ENCODE measurements around the gene AATF. TPM values are rescaled to one million over a fixed set of nuclear protein-coding genes. Genes with fewer than 3 reads are reported as not detected.

Gene AATF
- total RNA-seq, 2 experiments from 2014 or later: 110 to 112 TPM

DNA sequence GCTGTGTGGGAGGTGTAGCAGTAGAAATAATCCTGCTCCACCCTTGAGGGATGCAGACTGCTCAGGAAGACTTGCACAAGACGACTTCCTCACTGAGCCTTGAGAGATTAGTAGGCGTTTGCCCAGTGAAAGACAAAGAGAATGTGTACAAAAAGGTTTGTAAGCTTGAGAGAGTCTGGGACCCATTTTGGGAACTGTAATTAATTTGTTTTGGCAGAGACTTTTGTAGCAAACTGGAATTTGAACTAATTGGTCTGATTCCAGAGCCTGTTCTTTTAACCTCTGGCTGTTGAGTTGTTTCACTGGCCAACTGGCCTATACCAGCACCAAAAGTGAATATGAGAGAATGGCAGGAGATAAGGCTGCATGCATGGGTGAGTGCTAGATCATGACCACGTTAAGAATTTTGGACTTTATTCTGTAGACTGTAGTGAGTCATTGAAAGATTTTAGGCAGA is 75.5 kb downstream of the AATF start:
- CTCF ChIA-PET: no interaction called here
- POLR2A ChIA-PET: no interaction called here

DNA sequence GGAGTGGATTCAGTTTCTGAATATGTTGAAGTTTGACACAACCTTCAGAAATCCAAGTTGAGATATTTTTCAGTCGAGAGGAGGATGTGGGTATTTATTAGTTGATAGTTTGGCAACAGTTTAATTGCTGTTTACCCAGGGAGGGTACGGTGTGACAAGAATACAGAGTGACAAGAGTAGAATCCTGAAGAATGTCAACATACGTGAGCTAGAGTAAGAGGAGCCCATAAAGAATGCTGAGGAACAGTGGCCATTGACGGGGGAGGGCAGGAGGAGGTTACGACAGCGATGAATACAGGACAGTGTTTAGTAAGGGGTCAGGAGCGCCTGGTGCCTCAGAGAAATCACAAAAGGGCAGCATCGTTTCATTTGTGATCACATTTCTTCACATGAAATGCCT is 76.5 kb downstream of the AATF start:
- POLR2A ChIA-PET: no interaction called here

DNA sequence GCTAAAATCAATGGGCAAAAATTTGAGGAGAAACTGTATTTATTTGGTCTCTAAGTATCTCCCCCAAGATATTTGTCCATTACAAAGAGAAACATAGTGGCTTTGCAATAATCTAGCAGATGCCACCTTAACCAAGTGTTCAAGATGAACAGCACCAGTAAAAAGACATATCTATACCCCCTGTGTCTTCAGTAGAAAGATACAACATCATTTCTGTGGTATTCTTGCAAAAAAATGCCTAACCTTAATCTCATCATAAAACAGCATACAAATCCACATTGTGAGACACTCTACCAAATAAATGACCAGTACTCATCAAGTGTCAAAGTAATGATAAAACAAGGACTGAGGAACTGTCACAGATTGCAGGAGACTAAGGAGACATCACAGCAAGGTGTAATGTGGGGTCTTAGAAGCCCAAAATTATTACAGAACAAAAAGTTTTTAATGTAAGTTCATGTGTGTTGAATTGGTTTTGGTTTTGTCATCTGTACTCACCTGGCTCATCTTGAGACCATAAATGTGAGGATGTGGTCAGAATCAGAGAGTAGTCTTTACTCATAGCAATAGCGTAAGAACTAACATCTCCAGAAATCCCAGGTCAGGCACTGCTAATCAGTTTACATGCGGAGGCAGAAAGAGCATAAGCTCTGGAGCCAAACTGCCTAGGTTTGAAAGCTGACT is 77.2 kb downstream of the AATF start:
- POLR2A ChIA-PET: no interaction called here

More for the DNA sequence above, 76.5 kb downstream of the AATF start:
- CTCF ChIA-PET: interaction anchor here (0.8 kb wide), 1 partner anchor 22 kb away, joined by 3 read pairs; no protein-coding TSS in a partner anchor

GRCh38 chr17:37026531-37026869 is 77.7 kb downstream of the AATF start:
- ChIA-PET POLR2A (interaction anchor here (0.5 kb wide), 1 partner anchor 16 kb away, joined by 5 read pairs; no protein-coding TSS in a partner anchor), CTCF (no interaction called here)

More for the DNA sequence above, 77.2 kb downstream of the AATF start:
- CTCF ChIA-PET: interaction anchor here (0.8 kb wide), 1 partner anchor 21 kb away, joined by 3 read pairs; no protein-coding TSS in a partner anchor

DNA sequence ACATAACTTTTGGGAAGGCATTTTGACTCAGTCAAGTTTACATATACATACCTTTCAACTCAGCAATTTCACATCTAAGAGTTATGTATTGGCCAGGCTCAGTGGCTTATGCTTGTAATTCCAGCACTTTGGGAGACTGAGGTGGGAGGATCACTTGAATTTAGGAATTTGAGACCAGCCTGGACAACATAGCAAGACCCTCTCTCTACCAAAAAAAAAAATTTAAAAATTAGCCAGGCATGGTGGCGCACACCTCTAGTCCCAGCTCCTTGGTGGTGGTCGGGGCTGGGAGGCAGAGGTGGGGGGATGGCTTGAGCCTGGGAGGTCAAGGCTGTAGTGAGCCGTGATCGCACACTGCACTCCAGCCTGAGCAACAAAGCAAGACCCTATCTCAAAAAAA is 79.3 kb downstream of the AATF start:
- ChIA-PET POLR2A (no interaction called here), CTCF (no interaction called here)

DNA sequence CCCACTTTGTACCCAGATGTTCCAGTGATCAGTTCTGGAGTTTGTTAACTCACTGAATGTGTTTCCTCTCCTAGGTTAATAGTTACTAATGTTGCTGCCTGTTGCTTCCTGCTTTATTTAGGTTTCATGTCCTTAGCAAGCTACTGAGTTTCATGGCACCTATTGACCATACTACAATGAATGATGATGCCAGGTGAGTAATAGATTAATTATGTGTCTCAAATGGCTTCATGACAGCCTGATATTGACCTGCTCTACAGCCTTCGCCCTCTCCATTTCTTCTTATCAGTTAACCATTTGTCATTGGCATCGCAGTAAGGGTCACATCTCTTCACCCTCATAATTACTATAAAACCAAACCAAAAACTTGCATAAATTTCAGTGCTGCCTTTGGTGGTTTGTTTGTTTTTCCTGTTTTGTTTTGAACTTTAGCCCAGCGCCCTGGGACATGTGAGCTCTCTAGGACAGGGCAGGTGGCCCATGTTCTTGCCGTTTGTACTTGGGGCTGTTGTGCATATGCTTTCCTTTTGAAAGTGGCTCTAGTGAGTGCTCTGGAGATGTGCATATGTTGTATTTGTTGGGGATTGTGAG is 82.8 kb downstream of the AATF start:
- CTCF ChIA-PET: no interaction called here
- POLR2A ChIA-PET: interaction anchor here (0.5 kb wide), 2 partner anchors 579 to 1133 kb away, joined by 4 to 5 read pairs; no protein-coding TSS in a partner anchor

GRCh38 chr17:37037590-37038155 is 88.9 kb downstream of the AATF start:
- ChIA-PET CTCF (interaction anchor here (1.5 kb wide), 1 partner anchor 10 kb away, joined by 5 read pairs; no protein-coding TSS in a partner anchor), POLR2A (no interaction called here)

DNA sequence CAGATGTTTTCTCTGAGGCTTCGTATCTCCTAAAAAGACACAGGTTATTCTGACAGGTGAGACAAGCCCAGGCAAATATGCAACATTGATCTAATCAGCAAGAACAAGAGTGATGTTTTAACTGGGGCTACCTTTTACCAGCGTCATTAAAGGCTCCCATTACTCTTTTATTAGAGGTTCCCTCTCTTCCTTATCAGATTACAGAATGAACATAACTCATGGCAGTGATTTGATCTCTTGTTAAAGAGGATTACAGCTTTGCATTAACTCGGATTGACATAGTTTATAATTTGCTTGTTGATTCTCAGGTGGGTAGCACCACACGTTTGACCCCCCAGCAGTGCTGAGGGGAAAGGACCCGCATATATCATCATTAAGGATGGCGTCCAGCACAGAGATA is 90.5 kb downstream of the AATF start:
- CTCF ChIA-PET: interaction anchor here (1.5 kb wide), 1 partner anchor 8 kb away, joined by 4 read pairs; no protein-coding TSS in a partner anchor
- POLR2A ChIA-PET: no interaction called here

GRCh38 chr17:37041932-37042331 is 93.2 kb downstream of the AATF start:
- ChIA-PET CTCF (no interaction called here), POLR2A (interaction anchor here (0.7 kb wide), 1 partner anchor 15 kb away, joined by 5 read pairs; no protein-coding TSS in a partner anchor)

DNA sequence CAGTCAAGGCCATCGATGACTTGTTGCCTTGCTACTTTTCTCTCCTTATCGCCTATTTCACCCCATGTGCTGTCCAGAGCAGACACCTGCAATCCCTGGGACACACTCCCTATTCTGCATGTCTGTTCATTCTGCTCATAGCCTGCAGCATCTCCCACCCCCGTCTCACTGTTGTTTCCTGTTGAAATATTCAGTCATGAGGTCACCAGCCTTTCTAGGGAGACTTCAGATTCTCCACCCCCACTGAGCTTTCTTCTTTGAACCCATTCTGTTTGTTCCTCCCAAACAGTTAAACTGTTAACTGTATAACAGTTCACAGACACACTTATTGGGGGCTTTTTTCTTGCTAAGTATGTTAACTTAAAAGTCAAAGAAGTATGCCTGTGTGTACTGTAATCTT is 94.4 kb downstream of the AATF start:
- POLR2A ChIA-PET: no interaction called here
- CTCF ChIA-PET: no interaction called here

- CTCF ChIA-PET: interaction anchor here (1.2 to 1.4 kb wide), 2 partner anchors 23 to 63 kb away, joined by 3 to 4 read pairs; no protein-coding TSS in a partner anchor
- POLR2A ChIA-PET: no interaction called here
Measured at GRCh38 chr17:37045351-37045922, 96.7 kb downstream of the AATF start.

DNA sequence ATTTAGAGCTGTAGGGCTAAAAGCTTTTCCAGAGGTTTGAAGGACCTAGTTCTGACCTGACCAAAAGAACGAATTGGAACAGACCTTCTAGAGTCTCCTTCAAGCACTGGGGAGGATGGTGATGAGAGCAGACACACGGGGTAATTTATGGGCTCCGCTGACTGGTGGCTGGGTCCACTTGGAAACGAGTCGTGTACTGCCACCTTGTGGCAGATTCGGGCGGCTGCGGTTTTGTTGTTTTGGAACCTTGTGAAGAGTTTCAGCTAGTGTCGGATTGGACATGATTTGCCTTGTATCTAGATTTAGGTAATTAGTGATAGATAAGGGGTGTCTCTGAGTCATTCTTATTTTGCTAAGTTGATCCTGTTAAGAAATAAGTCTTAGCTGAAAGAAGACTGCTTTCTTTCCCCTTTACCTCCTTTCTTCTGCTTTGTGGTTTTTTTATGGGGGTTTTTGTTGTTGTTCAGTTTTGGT is 98.9 kb downstream of the AATF start:
- POLR2A ChIA-PET: no interaction called here
- CTCF ChIA-PET: interaction anchor here (0.6 to 2.2 kb wide), 13 partner anchors 9 to 444 kb away, joined by 3 to 10 read pairs (median 4); partner anchors contain the start of gene AATF

DNA sequence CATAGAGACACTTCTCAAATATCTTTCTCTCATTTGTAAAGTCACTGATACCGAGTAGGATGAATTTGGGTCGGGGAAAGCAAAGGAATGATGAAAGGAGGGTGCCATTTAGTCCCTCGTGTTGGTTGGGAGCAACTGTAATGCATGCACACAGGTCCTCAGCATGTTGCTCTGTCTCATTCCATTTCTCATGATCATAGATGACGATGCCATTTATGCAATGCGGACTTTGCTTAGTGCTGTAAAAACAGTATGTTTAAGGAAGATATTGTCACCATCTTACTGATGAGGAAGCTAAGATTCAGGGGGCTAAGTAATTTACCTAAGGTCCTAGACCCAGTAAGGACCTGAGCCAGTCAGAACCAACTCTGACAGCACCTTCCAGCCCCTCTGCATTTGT is 100.1 kb downstream of the AATF start:
- ChIA-PET POLR2A (interaction anchor here (0.6 kb wide), 1 partner anchor 145 kb away, joined by 3 read pairs; no protein-coding TSS in a partner anchor), CTCF (interaction anchor here (1.3 to 2.2 kb wide), 4 partner anchors 11 to 446 kb away, joined by 4 to 10 read pairs (median 6); partner anchors contain the start of gene AATF)

DNA sequence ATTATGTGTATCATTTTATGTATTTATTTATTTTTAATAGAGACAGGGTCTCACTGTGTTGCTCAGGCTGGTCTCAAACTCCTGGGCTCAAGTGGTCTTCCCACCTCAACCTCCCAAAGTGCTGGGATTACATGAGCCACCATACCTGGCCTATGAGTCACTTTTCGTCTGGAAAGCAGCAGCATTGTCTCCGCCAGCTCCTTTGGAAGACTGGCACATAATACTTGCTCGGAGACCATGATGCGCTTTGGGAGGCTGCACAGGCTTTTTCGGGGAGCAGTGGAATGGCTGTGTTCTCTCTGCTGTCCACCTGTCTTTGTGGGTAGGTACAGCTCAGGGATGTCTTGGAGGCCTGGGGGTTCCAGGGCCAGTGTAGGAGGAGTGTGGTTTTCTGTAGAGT is 102.2 kb downstream of the AATF start:
- POLR2A ChIA-PET: no interaction called here
- CTCF ChIA-PET: no interaction called here

DNA sequence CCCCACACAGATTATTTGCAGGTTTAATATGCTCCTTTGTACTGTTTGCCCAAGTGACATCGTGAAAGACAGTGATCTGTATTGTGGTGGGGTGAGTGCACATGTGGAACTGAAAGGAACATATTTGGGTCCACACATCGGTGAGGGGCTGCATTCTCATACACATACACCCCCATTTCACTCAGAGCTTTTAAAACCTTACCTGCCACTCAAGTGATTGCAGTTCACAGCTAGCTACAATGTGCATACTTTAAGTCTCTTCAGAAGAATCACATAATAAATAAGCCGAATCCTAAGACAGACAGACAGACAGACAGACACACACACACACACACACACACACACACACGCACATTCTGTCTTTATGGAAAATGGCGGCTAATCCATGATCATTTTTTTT is 102.6 kb downstream of the AATF start:
- CTCF ChIA-PET: no interaction called here
- POLR2A ChIA-PET: no interaction called here

DNA sequence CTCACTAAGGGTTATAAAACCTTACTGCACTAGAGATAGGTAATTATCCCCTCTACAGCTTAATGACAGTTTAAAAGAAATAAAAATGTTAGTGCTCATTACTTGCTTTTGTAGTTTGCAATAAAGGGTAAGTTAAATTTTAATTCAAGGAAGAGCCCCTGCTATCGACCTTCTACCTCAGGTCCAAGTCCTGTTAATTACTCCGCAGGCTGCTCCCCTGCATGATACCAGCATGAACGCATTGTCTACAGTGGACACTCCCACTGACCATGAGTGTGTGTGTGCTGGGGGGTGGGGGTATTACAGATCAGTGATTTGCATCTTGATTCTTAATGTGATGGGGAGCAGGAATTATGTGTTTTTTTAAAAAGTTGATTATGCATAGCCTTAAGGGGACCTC is 103.1 kb downstream of the AATF start:
- ChIA-PET CTCF (no interaction called here), POLR2A (no interaction called here)

DNA sequence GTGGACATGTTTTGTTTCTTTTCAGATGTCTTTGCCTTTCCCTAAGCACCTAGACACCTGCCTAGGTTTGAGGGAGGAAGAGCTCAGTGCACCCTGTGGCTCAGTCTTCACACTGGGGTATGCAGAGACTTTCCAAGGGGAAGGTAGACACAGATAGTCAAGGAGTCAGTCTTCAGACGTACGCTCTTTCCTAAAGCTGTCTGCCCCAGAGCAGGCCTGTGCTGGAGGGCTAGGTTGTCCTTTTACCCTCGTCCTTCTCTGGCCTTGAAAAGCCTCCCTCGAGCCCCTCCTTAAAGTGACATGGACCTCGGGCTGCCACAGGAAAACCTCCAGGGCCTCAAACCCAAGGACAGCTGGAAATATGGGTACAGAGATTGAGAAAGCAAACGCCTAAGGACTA is 103.7 kb downstream of the AATF start:
- ChIA-PET POLR2A (no interaction called here), CTCF (no interaction called here)

GRCh38 chr17:37054894-37055293 is 106.1 kb downstream of the AATF start:
- CTCF ChIA-PET: no interaction called here
- POLR2A ChIA-PET: no interaction called here

DNA sequence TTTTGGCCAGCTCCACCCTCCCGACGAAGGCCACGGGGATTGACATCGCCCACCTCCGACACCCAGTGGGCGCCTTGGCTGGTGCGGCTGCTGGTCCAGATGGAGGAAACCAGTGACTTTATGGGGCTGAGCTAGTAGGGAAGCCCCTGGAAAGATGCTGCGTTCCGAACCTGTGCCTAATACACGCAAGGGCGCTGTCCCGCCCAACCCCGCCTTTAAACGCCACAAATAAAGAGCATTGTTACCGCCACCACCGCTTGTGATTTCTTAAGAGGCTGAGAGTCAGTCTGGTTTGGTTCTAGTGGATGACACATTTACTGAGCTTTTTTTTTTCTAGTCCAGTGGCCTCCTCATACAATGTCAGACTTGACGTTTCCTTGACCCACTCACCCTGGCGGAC is 107.9 kb downstream of the AATF start:
- CTCF ChIA-PET: interaction anchor here (1.2 kb wide), 1 partner anchor 9 kb away, joined by 3 read pairs; no protein-coding TSS in a partner anchor
- POLR2A ChIA-PET: no interaction called here

DNA sequence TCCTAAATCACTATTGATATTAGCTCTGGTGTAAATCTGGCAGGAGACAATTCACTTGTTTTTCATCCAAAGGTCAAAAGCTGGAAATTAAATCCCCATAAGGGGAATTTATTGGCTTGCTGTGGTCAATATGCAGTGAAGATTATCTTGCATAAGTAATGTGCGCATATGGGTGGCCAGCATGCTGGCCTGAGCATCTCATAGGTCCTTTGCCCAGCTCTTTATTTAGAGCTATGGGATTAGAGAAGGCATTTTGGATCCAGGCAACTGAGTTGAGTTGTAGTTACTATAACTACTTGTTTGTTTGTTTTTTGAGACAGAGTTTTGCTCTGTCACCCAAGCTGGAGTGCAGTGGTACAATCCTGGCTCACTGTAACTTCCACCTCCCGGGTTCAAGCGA is 110.7 kb downstream of the AATF start:
- ChIA-PET POLR2A (no interaction called here), CTCF (interaction anchor here (0.6 to 1.3 kb wide), 2 partner anchors 12 to 41 kb away, joined by 3 to 6 read pairs; no protein-coding TSS in a partner anchor)
